Measurements from ENCODE around the gene ZBTB49.

GRCh38 chr4:4320528-4320927 is 30.5 kb downstream of the ZBTB49 start:
- TF ChIP-seq ZNF274 (IDR thresholded peaks at IDR 0.05; ENCODE audit: low read length) (no peak), ZNF274 (tag by site-specific recombination; IDR thresholded peaks at IDR 0.05; ENCODE audit: borderline replicate concordance) (no peak), SP3 (tag by site-specific recombination; IDR thresholded peaks at IDR 0.05) (no peak), CTCF (tag by site-specific recombination; IDR thresholded peaks at IDR 0.05) (no peak), GLI4 (tag by site-specific recombination; IDR thresholded peaks at IDR 0.05) (no peak), TCF7L2 (IDR thresholded peaks at IDR 0.05; ENCODE audit: borderline replicate concordance, low read depth, low read length) (no peak), ZNF747 (tag by site-specific recombination; IDR thresholded peaks at IDR 0.05) (no peak), ELK4 (IDR thresholded peaks at IDR 0.05; ENCODE audit: borderline replicate concordance, low read depth, low read length) (no peak), ZNF610 (tag by site-specific recombination; IDR thresholded peaks at IDR 0.05; ENCODE audit: borderline replicate concordance) (no peak), ZNF549 (tag by site-specific recombination; IDR thresholded peaks at IDR 0.05) (no peak)
